Neural cell (in vitro differentiated cells): Measurements from ENCODE around the gene DAPK2. TPM values are rescaled to one million over a fixed set of nuclear protein-coding genes. Genes with fewer than 3 reads are reported as not detected.

ENCODE experiments used
- H2AFZ ChIP-seq: fragments of 200-600, 300-800 bp; sonication (generic), shearing (Covaris generic); 2 replicates; pipeline ENCODE4 v1.6.0; 2014; ENCODE audit warnings: low read depth, mild to moderate bottlenecking, antibody characterized with exemption, low read length, moderate library complexity
- H3F3A ChIP-seq: fragments of 200-600 bp; shearing (Covaris generic); 2 replicates; pipeline ENCODE4 v1.6.1; 2016; ENCODE audit warnings: mild to moderate bottlenecking, moderate library complexity, mixed read lengths, antibody characterized with exemption, low read length; ENCODE audit not compliant: insufficient read depth, poor library complexity, severe bottlenecking
- H3K27ac ChIP-seq: fragments of 200-600, 300-800 bp; sonication (generic), shearing (Covaris generic); 2 replicates; pipeline ENCODE4 v1.5.1; 2014; ENCODE audit warnings: mild to moderate bottlenecking, low read length, moderate library complexity
- H3K27me3 ChIP-seq: fragments of 300-800, 200-600 bp; sonication (generic), shearing (Covaris generic); 2 replicates; pipeline ENCODE4 v1.6.0; 2014; ENCODE audit warnings: mild to moderate bottlenecking, low read depth, low read length, moderate library complexity; ENCODE audit not compliant: insufficient read depth
- H3K36me3 ChIP-seq: fragments of 300-800, 200-600 bp; sonication (generic), shearing (Covaris generic); 2 replicates; pipeline ENCODE4 v1.5.1; 2014; ENCODE audit warnings: mild to moderate bottlenecking, antibody characterized with exemption, low read length, moderate library complexity; ENCODE audit not compliant: insufficient read depth
- H3K4me2 ChIP-seq: fragments of 300-800, 200-600 bp; sonication (generic), shearing (Covaris generic); 2 replicates; pipeline ENCODE4 v1.6.0; 2014; ENCODE audit warnings: mild to moderate bottlenecking, low read length
- H3K4me3 ChIP-seq: fragments of 300-800, 200-600 bp; sonication (generic), shearing (Covaris generic); 2 replicates; pipeline ENCODE4 v1.5.1; 2014; ENCODE audit warnings: mild to moderate bottlenecking, low read length, moderate library complexity
- H3K79me2 ChIP-seq: fragments of 200-600 bp; shearing (Covaris generic); replicated peaks from 2 replicates; pipeline ENCODE4 v1.6.0; 2014; ENCODE audit warnings: mild to moderate bottlenecking, low read length, moderate library complexity; ENCODE audit not compliant: insufficient read depth
- H3K9ac ChIP-seq: fragments of 300-800, 200-600 bp; sonication (generic), shearing (Covaris generic); 2 replicates; pipeline ENCODE4 v1.6.1; 2016; ENCODE audit warnings: mild to moderate bottlenecking, low read length, mixed read lengths
- H3K9me2 ChIP-seq: fragments of 200-600 bp; shearing (Covaris generic); 2 replicates; pipeline ENCODE4 v1.6.1; 2016; ENCODE audit warnings: mild to moderate bottlenecking, low read length, mixed read lengths; ENCODE audit not compliant: insufficient read depth
- H3K9me3 ChIP-seq: fragments of 200-600, 300-800 bp; sonication (generic), shearing (Covaris generic); 2 replicates; pipeline ENCODE4 v1.6.1; 2016; ENCODE audit warnings: mild to moderate bottlenecking, mixed run types, low read length, moderate library complexity, mixed read lengths
- H4K20me1 ChIP-seq: fragments of 200-600 bp; shearing (Covaris generic); 2 replicates; pipeline ENCODE4 v1.6.1; 2016; ENCODE audit warnings: mild to moderate bottlenecking, mixed run types; ENCODE audit not compliant: insufficient read depth
- EP300 ChIP-seq: fragments of 450-650 bp; conservative IDR thresholded peaks from 2 replicates; pipeline ENCODE4 v1.6.1; 2014; ENCODE audit warnings: antibody characterized with exemption, mild to moderate bottlenecking, moderate library complexity; ENCODE audit not compliant: poor library complexity, severe bottlenecking
- EZH2 ChIP-seq: fragments of 200-600, 300-800 bp; shearing (Covaris generic), sonication (generic); IDR thresholded peaks from 2 replicates; pipeline ENCODE4 v1.6.1; 2014; ENCODE audit warnings: antibody characterized with exemption, low read length, borderline replicate concordance, mild to moderate bottlenecking; ENCODE audit not compliant: insufficient read depth, poor library complexity, severe bottlenecking
- MXI1 ChIP-seq: fragments of 450-650 bp; conservative IDR thresholded peaks from 2 replicates; pipeline ENCODE4 v1.6.1; 2014; ENCODE audit warnings: antibody characterized with exemption, mild to moderate bottlenecking; ENCODE audit not compliant: poor library complexity, severe bottlenecking
- POLR2AphosphoS5 ChIP-seq: IDR thresholded peaks from 2 replicates; pipeline ENCODE4 v1.6.1; 2012
- RAD21 ChIP-seq: fragments of 450-650 bp; conservative IDR thresholded peaks from 2 replicates; pipeline ENCODE4 v1.6.1; 2014; ENCODE audit warnings: antibody characterized with exemption, mild to moderate bottlenecking, moderate library complexity
- REST ChIP-seq: IDR thresholded peaks from 2 replicates; pipeline ENCODE4 v1.6.1; 2012; ENCODE audit warnings: borderline replicate concordance
- SMC3 ChIP-seq: fragments of 450-650 bp; conservative IDR thresholded peaks from 2 replicates; pipeline ENCODE4 v1.6.1; 2014; ENCODE audit warnings: antibody characterized with exemption, mild to moderate bottlenecking, moderate library complexity; ENCODE audit not compliant: poor library complexity
- TAF1 ChIP-seq: IDR thresholded peaks from 2 replicates; pipeline ENCODE4 v1.6.1; 2012; ENCODE audit warnings: low read depth
- polyA plus RNA-seq: library from polyadenylated mRNA; depleted of rRNA; stranded (reverse); fragments of >200 nt; gene quantifications from 2 replicates; pipeline ENCODE4 v1.2.3, GENCODE V29; 2014
- TF ChIP-seq, protein P1 (sequence below): fragments of 450-650 bp; IDR thresholded peaks from 2 replicates; pipeline ENCODE4 v1.5.1; 2014; ENCODE audit warnings: antibody characterized with exemption, mild to moderate bottlenecking, moderate library complexity; ENCODE audit not compliant: poor library complexity, severe bottlenecking

Gene DAPK2
- polyA plus RNA-seq, 1 donor from 2014 or later: 0.78 TPM

DNA sequence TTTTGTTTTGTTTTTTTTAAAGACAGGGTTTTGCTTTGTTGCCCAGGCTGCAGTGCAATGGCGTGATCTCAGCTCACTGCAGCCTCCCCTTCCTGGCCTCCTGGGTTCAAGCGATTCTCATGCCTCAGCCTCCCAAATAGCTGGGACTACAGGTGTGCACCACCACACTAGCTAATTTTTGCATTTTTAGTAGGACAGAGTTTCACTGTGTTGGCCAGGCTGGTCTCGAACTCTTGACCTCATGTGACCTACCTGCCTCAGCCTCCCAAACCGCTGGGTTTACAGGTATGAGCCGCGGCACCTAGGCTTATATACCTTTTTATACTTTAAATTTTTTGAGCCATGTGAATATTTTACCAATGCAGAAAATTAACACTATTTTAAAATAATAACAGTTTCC lies 155.7 kb downstream of the DAPK2 start:
- H3K4me3 ChIP-seq: no peak overlapping the region
- no peaks in the 10 kb centered on the region for H3K9me3 ChIP-seq
- H3K36me3 ChIP-seq: no peaks in the 10 kb centered on the region
- no peaks in the 10 kb centered on the region for H3K27me3 ChIP-seq
- no peaks in the 10 kb centered on the region for H3F3A ChIP-seq
- H3K79me2 ChIP-seq: no peaks in the 10 kb centered on the region
- H3K9ac ChIP-seq: no peak overlapping the region
- no peak overlapping the region for H3K27ac ChIP-seq
- H3K9me2 ChIP-seq: no peaks in the 10 kb centered on the region
- H2AFZ ChIP-seq: no peak overlapping the region
- no peak for TF ChIP-seq RAD21
- TF ChIP-seq EZH2: no peak
- TF ChIP-seq TAF1: no peak
- TF ChIP-seq EP300: no peak
- H3K4me2 ChIP-seq: no peak overlapping the region
- H4K20me1 ChIP-seq: no peaks in the 10 kb centered on the region

- H2AFZ ChIP-seq: no peak overlapping the region
- H3K79me2 ChIP-seq: no peaks in the 10 kb centered on the region
- no peaks in the 10 kb centered on the region for H3K27me3 ChIP-seq
These were observed 156.5 kb downstream of the DAPK2 start for GRCh38 chr15:63889831-63890230.

More at GRCh38 chr15:63889831-63890230, 156.5 kb downstream of the DAPK2 start:
- Histone ChIP-seq H3K4me2 (no peak overlapping the region), H3K36me3 (no peaks in the 10 kb centered on the region), H3K4me3 (no peak overlapping the region), H3K27ac (no peak overlapping the region), H3F3A (no peaks in the 10 kb centered on the region), H3K9me2 (no peaks in the 10 kb centered on the region), H3K9ac (no peak overlapping the region), H3K9me3 (no peaks in the 10 kb centered on the region), H4K20me1 (no peaks in the 10 kb centered on the region)
- no peak for TF ChIP-seq REST
- TF ChIP-seq EP300: no peak
- TF ChIP-seq TAF1: no peak
- TF ChIP-seq RAD21: no peak
- TF ChIP-seq MXI1: no peak
- TF ChIP-seq SMC3: no peak
- TF ChIP-seq, protein P1, sequence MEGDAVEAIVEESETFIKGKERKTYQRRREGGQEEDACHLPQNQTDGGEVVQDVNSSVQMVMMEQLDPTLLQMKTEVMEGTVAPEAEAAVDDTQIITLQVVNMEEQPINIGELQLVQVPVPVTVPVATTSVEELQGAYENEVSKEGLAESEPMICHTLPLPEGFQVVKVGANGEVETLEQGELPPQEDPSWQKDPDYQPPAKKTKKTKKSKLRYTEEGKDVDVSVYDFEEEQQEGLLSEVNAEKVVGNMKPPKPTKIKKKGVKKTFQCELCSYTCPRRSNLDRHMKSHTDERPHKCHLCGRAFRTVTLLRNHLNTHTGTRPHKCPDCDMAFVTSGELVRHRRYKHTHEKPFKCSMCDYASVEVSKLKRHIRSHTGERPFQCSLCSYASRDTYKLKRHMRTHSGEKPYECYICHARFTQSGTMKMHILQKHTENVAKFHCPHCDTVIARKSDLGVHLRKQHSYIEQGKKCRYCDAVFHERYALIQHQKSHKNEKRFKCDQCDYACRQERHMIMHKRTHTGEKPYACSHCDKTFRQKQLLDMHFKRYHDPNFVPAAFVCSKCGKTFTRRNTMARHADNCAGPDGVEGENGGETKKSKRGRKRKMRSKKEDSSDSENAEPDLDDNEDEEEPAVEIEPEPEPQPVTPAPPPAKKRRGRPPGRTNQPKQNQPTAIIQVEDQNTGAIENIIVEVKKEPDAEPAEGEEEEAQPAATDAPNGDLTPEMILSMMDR: no peak
- no peak for TF ChIP-seq EZH2
- TF ChIP-seq POLR2AphosphoS5: no peak
